VCaP (cell line): ENCODE data around the gene TMEM9.

ENCODE experiments used
- H3K27ac ChIP-seq: fragments of 450-650 bp; 2 replicates; pipeline ENCODE4 v1.5.1; 2017
- TF ChIP-seq, protein P1 (sequence below): fragments of 450-650 bp; conservative IDR thresholded peaks from 2 replicates; pipeline ENCODE4 v1.5.1; 2017; ENCODE audit warnings: mild to moderate bottlenecking, moderate library complexity

The TMEM9 gene

DNA sequence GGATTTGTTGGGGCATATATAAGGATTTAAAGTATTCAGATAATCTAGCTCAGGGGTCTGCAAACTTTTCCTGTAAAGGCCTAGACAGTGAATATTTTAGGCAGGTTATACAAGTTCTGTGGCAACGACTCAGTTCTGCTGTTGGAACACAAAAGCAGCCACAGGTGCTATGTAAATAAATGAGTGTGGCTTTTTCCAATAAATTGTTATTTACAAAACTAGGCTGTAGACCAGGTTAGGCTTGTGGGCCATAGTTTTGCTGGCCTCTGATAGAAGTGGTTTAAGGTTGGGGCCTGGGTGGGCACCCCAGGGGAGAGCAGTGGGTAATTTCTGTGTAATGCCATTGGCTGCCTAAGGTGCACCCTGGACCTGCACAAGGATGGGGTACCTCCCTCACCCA, 19.5 kb upstream of the TMEM9 start:
- TF ChIP-seq, protein P1, sequence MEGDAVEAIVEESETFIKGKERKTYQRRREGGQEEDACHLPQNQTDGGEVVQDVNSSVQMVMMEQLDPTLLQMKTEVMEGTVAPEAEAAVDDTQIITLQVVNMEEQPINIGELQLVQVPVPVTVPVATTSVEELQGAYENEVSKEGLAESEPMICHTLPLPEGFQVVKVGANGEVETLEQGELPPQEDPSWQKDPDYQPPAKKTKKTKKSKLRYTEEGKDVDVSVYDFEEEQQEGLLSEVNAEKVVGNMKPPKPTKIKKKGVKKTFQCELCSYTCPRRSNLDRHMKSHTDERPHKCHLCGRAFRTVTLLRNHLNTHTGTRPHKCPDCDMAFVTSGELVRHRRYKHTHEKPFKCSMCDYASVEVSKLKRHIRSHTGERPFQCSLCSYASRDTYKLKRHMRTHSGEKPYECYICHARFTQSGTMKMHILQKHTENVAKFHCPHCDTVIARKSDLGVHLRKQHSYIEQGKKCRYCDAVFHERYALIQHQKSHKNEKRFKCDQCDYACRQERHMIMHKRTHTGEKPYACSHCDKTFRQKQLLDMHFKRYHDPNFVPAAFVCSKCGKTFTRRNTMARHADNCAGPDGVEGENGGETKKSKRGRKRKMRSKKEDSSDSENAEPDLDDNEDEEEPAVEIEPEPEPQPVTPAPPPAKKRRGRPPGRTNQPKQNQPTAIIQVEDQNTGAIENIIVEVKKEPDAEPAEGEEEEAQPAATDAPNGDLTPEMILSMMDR = no peak
- H3K27ac ChIP-seq = peak overlapping the region; percentile 38

DNA sequence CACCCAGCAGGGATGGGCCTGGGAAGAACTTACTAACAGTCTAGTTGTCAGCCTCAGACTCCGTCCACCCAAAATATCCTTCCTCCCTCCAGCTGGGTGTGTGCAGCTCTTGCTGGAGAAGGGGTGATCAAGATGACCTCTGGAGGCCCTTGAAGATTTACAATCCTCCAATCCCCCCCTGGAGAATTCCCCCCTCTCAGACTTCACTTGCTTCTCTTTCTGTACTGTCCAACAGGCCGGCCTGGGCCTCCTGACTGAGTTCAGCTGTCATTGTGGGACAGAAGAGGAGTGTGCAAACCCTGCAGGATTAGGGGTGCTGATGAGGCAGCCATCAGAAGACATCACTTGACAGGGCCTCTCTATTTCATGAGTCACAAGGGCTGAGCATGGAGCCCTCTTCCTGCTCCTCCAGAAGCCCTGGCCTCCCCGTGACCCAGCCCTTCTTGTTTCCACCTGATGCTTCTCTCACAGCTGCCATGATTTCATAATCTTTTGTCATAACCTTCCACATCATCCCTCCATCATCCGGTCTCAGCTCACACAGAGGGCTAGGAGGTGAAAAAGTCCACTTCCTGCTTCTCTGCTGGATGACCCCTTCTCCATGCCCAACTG, 18.8 kb upstream of the TMEM9 start:
- TF ChIP-seq, protein P1 = no peak
- H3K27ac ChIP-seq = peak overlapping the region; percentile 38; the same call in 1 of the 2 replicates

DNA sequence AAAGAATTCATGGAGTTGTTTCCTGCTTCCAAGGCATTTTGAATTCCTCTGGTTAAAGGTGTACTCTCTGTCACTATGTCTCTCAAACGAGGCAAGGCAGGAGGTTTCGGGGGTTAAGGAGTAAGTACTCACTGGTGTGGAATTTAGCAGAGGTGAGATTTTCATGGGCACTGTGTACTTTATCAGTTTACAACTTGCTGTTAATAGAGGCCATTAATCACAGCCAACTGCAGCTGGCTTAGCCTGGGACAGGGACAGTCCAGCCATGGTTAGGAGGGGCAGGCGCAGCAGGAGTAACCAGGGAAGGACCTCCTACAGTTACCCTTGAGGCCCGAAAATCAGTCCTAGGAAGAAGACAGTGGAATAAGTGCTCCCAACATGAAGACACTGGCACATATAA, 18.1 kb upstream of the TMEM9 start:
- TF ChIP-seq, protein P1 = no peak

DNA sequence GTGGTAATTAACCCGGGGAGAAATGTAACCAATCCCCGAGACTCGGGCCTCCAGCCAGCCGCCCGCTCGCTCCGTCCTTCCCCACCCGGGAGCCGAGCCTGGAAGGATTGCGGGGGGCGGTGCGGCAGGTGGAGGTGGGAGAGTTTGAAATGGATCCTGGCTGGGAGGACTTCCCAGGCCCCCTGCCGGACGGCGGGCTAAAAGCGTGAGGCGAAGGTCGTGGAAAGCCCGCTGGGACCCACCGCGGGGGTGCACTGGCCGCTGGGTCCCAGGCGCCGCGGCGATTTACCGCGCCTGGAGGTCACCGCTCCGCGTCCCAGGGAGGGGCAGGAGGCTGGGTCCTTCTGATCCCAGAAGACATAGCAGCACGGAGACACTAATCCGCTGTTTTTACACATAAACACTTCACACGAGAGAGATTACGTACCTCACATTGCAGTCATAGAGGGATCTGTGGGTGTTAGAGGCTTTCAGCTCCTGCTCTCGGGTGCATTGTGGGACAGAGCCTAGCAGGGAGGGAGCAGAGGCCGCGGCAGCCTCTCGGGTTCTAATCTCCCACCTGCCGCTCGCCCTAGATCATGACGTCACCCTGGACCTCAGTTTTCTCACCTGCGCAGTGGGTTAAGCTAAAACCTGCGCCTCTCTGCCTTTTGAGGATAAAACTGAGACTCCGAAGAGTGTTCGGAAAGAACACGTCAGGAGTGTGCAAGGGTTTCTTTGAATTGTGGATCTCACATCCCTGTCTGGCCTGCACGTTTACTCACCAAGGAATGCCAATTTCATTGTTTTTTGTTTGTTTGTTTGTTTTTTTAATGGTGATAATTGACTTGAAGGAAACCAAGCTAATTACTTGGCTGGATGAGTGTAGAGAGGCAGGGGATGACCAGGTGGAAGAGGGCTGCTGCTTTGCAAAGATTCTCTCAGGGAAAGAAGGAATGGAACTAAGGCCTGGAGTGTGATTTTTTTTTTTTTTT, 17.1 kb upstream of the TMEM9 start:
- TF ChIP-seq, protein P1 = peak; percentile 68
- peak overlapping the region; percentile 84 for H3K27ac ChIP-seq

More for the DNA sequence above, 18.1 kb upstream of the TMEM9 start:
- no peak overlapping the region for H3K27ac ChIP-seq

DNA sequence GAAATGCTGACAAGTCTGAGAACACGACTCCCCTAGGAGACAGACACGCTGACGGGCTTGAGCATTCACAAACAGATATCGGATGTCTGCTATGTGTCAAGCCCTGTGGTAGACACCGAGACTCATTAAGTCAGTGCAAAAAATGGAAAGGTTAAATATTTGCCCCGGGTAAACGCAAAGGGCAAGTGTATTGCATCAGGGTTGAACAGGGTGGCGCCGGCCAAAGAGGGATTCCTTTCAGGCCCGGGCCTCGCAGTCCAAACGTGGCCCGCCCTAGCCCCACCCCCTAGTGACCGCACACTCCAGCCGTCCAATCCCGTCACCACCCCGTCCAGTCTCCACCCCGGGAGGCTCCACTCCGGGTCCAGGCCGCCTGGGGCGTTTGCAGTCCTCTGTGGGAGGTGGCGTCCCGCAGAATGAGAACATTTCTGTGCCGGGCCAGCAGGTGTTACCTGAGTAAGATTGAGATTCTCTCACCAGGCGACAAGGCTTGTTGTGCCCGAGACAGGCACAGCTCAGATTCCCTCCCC, 16.3 kb upstream of the TMEM9 start:
- H3K27ac ChIP-seq = peak overlapping the region; percentile 84
- TF ChIP-seq, protein P1 = no peak

DNA sequence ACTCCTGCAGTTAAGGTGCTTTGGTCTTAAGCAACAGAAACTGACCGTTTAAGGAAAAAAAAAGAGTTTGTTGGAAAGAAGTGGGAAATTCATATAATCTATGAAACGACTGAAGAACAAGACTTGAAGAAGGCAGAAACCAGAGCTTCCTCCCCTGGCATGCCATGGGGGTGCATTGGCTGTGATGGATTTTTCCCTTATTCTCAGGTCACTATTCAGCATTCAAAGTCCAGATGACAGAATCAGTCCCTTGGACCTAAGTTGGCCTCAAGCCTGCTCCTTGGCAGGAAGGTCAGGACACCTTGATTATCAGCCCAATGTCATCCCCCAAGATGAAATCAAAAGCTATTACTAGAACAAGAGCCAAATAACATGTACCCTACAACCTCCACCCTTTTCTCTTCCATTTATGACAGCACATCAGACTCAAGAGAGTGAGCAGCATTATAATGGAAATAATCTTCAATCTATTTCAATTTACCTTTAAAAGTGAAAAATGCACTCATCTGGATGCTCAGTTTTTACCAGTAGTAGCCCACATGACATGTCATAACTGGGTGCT, 15.8 kb upstream of the TMEM9 start:
- TF ChIP-seq, protein P1 = no peak
- peak overlapping the region; percentile 84 for H3K27ac ChIP-seq

DNA sequence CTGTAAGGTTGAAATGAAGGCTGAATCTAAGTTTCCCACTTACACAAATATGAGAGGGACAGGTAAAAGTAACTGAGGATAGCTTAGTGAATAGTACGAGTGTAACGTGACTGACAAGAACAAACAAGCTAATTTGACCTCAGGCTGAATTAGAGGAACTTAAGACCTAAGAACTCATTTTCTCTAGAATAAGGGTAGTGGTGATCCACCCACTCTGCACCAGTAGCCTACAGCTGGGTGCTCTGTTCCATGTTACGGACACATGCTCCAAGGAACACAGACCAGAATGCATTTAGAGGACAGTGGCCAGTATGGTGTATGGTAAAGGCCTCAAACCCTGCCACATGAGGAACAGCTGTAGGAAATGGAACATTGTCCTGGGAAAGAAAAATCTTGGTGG, 14.9 kb upstream of the TMEM9 start:
- no peak overlapping the region for H3K27ac ChIP-seq
- TF ChIP-seq, protein P1 = no peak
